Activated naive CD8-positive, alpha-beta T cell treated with anti-CD3 and anti-CD28 coated beads, Interleukin-2, amount 50 U/mL, for 16 hours (primary cell): Measurements from ENCODE around the gene NRXN2.
"Not testable (repeated sequence)": the region's sequence is repeated elsewhere in the genome, so short reads cannot be mapped to it uniquely, and the experiment has no call there.

Source experiments
- DNase-seq: peaks from one replicate; pipeline ENCODE4 v3.0.0-alpha.2; 2020; ENCODE audit warnings: low read depth, low spot score

Gene NRXN2

DNA sequence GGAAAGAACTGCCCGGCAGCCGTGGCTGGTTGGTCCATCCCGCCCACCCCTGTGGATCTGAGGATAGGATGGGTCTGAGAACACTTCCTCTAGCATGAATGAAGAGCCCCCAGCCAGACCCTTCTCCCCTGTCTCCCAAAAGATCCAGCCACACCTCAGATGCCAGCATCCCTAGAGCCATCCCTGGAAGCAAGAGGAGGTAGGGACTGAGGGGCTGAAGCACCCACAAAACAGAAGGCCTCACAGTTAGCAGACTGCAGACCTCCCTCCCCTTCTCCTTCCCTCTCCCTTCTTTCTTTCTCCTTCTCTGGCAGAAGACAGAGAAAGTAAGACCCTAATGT, 1.7 kb downstream of the NRXN2 start:
- DNase-seq = no peak

DNA sequence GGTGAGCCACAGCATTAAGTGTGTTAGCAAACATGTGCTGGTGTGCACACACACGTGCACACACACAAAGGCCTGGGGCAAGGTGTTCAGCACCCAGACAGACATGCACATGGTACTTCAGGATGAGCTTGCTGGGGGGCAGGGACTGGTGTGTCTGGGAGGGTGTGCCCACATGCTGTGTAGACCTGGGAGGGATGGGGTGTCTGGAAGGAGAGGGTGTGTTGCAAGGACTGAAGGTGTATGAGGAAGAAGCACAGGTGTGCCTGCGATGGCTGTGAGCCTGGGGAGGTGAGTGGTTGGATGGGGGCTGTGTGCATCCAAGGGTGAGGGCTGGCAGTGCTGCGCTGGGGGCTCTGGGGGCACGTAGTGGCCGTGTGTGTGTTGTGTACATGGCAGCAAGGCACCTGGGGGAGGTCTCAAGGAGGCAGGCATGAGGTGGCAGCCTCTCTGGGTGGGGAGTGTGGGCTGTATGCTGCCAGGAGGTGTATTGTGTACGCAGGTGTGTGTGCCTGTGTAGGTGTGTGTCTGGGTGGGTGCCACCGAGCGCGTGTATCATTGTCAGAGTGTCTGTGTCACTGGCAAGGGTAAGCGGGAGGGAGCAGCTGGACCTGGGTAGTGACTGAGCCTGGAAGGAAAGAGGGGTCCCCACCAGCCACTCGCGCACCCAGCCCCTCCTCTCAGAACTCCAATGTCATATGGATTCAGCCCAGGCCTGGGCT, 2.2 kb downstream of the NRXN2 start:
- no peak for DNase-seq

DNA sequence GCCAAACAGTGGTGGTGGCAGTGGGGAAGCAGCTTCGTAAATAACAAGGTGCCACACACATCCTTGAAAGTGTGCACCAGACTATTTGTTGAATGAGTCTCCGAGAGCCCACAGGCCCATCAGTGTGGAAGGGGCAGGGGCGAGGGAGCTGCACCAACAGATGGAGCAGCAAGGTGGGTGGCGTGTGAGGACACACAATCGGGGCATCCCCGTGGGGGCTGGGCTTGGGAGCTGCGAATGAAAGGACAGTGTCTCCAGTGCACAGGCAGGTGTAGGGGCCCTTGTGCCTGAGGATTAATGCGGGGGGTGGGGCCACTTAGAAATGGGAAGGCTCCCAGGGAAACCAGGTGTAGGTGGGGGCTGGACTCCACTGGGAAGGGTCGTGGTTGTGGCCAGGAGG, 2.8 kb downstream of the NRXN2 start:
- DNase-seq = no peak

DNA sequence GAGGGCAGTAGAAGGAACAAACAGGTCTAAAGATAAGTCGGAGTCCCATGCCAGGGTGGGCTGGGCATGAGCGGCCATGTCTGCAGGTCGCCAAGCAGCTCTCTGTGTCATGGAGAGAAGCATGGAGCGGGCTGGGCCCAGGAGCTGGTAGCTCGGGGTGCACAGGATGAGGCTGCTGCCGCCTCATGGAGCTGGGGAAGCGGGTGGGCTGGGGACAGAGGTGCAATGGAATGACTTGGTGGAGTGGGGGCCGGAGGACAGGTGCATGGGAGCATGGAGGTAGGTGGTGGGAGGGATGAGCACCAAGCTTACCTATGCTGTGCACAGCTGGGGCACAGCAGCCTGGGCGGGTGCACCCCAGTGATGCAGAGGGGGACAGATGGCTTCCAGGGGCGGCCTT, 3.6 kb downstream of the NRXN2 start:
- no peak for DNase-seq

DNA sequence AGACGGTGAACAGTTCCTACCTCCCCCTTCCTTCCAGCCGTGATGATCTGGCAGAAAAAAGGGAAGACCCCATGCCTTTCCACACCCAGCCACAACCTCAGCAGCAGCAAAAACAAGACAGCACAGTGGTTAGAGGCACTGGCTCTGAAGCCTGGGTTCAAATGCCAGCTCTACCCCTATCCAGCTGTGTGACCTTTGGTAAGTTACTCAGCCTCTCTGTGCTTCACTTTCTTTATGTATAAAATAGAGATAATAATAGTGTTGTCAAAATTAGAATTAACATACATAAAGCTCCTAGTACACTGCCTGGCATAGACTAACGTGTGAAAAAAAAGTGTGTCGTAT, 4.2 kb downstream of the NRXN2 start:
- no peak for DNase-seq

DNA sequence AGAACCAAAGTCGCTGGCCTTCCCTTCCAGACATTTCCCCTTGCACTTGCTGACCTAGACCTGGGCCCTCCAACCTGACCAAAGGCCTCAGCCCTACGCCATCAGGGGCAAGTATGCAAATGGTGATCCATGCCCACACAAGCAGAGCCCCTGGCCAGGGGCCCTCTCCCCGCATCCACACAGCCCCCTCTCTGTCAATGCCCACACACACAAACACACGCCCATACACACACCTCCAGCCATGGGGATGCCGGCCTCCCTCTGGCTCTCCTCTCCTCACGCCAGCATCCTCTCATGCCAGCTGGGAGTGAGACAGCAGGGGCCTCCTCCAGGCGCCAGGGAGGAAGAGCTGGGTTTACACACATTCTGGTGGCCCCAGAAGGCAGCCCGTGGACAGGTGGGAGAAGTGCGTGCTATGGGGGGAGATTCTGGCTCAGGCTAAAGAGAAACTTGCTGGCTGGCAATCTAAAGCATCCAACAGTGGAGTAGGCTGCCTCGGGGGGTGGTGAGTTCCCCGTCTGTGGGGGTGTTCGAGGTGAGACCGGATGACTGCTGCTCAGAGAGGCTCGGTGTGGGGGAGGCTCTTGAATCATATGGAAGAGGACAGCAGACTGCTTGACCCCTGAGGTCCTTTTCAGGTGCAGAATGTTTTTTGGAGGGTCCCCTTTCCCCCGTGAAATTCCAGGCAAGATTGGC, 4.8 kb downstream of the NRXN2 start:
- no peak for DNase-seq

DNA sequence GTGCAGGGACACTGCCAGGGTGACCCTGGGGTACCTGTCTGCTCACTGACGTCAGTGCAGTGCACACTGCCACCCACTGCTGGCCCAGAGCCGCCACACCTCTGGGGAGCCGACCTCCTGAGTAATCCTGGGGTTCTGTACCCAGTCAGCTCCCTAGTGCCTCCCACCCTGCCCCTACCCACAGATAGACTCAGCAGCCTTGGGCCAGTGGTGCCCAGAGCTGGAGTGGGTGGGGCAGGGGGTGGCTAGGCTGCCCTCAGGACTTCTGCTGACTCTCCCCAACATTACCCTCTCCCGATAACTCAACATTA, 5.8 kb downstream of the NRXN2 start:
- DNase-seq = no peak

DNA sequence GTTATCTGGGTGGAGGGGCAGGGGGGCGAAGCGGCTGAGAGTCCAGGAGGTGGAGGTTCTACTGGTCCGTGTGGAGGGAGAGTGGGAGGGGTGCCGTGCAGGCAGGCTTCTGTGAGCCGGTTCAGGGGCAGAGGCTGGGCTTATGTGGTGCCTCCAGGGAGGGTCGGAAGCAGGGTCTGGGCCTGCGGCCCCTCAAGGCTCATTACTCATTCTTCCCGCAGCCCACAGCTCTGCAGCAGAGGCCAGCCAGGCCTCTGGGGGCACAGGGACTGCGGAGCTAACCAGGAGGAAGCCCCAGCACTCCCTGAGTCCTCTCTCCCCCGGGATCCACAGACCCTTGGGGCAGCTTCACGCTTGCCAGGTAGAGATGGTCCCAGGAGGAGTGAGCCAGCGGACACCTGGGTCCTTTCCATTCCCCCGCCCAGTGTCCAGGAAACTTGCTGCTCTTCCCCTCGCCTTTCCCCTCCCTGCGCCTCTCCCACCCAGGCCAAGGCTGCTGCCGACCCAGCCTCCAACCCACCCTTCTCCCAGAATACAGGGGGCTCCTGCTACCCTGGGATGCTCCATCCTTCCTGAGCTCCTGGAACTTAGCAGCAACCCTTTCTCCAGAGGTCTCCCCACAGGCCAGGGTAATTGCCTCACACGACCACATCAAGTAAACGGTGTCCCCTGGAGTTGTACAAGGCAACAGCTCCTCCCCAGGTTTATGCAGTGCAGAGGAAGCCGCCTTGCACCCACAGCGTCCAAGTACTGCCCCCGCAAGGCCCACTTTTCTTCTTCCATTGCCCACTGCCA, 6.3 kb downstream of the NRXN2 start:
- DNase-seq = no peak

DNA sequence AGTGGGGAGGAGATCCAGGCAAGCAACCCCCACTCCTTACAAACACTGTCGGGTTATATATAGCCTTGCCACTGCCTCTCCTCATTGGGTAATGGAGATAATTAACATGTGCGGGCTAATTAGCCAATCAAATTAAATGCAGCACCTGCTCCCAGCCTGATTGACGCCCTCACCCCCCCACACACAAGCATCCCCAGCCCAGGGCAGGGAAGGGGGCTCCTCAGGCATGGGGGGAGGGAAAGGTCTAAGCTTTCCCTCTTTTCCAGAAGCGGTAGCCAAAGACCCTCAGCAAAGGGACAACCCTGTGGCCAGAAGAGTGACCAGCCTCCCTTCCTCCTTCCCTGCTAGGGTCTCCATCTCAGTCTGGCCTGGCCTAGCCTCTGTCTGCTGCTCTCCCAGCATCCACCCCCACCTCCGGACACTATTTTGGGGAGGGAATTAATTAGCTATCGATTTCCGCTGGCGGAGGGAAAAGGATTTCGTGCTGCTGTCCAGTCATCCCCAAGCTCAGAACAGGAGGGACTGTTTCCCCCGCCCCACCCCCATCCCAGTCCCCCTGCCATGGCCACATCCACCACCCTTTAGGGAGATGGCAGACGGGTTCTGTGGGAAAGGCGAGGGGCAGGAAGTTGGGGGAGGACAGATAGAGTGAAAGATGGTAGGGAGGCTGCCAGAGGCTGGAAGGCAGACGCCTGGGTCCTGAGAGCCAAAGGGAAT, 7.1 kb downstream of the NRXN2 start:
- DNase-seq = no peak

DNA sequence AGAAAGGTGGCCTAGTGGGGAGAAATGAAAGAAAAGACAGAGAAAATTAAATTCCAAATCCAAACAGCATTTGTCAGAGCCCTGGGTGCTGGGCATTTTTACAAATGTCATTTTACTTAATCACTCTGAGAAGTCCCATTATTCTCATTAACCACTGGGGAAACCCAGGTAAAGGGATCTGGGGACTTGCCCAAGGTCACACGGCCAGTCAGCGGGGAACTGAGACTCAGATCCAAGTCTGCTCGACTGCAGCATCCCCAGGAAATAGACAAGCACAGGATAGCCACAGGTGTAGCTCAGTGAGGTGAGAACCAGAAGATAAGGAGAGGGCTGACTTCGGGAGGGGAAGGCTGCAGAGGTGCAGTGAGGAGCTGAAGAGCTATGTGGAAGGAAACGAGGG, 7.9 kb downstream of the NRXN2 start:
- DNase-seq = no peak

DNA sequence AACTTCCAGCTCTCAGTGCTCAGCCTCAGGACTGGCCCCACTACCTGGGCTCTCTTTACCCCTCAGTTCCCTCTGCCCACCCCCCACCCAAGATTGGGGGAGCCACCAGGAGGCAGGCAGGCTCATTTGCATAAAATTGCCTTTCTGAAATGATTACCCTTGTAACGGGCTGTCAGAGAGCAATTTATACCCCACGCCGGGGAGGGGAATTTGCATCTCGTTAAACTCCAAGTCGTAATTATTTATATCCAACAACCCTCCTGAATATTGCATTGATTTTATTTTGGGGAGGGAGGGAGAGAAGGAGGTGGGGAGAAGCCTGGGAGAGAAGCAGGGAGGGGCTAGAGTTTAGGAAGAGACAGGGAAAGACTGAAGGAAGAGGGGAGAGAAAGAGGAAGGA, 8.3 kb downstream of the NRXN2 start:
- no peak for DNase-seq

DNA sequence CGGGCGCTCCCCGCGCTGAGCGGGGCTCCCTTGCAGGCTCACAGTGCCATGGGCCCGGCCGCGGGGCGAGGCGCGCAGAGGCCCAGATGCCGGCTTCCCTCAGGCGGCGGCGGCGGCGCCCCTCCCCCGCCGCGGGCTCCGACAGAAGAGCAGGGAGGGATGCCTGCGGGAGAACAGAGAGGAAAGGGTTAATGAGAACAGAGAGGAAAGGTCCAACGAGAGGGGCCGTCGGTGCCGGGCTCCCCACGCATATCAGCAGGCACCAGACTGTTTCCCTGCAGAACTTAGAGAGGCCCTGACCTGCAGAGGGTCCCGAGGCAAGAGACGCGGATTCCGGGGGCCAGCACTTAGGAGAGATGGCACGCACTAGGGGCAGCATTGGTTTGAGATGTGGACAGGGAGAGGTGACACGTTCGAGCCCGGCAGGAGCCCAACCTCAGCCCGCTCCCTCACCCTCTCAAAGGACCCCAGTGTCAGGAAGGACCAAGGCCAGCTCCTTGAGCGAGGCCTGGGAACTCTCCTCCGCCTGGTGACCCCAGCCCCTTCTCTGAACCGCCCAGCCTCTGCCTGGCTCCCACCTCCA, 9.1 kb downstream of the NRXN2 start:
- DNase-seq = no peak

DNA sequence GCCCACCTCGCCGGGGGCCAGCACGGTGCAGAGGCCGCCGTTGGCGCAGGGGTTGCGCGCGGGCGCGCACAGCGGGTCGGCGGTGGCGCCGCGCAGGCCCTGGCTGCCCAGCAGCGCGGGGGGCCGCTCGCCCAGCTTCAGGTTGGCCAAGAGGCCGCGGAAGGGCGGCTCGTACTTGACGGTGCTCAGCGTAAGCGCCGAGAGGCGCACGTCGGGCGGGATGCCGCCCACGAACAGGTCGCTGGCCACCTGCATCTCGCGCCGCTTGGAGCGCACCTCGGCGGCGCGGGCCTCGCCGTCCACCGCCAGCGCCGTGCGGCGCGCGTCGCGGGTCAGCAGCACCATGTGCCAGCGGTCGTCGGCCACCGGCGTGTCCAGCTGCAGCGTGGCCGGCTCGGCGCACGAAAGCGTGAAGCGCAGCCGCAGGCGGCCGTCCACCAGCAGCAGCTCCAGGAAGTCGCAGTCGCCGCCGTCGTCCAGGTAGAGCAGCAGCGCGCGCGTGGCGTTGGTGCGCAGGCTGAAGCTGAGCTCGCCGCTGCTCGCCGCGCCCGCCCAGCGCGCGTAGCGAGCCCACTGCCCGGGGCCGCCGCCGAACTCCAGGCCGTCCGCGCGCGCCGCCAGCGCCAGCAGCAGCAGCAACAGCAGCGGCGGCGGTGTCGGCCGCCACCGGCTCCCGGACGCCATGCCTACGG, 9.8 kb downstream of the NRXN2 start:
- no peak for DNase-seq

DNA sequence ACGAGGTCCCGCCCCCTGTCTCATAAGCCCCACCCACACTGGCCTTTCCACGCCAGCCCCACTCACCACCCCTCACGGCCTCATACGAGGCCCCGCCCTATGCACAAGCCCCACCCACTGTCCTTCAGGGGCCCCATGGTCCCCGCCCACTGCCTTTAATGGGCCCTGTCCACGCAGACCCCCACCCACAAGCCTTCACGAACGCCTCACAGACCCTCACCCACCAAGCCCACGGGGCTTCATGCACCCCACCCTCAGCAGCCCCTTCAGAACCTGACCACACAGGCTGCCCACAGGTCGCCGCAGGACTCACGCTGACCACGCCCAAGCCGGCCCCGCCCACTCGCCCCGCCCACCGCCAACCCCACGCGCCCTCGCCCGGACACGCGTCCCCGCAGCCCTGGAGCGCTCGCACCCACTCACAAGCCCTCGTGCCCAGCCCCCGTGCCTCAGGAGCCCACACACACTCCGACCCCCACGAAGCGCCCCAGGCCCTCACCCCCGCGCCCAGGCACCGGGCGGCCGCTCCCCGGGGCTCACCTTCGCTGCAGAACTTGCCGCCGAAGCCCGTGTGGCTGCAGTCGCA, 10.5 kb downstream of the NRXN2 start:
- no peak for DNase-seq

DNA sequence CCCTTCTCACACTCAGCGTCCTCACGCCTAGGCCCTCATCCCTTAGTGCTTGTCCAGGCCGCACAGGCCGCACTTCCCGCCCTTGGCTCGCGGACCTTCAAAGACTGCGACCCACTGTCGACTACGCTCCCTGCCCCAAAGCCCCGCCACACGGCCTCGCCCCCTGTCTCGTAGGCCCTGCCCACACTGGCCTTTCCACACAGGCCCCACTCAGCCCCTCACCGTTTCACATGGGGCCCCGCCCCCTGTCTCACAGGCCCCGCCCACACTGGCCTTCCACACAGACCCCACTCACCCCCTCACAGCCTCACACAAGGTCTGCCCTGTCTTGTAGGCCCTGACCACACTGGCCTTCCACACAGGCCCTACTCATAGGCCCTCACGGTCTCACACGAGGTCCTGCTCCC, 11.0 kb downstream of the NRXN2 start:
- DNase-seq = no peak

DNA sequence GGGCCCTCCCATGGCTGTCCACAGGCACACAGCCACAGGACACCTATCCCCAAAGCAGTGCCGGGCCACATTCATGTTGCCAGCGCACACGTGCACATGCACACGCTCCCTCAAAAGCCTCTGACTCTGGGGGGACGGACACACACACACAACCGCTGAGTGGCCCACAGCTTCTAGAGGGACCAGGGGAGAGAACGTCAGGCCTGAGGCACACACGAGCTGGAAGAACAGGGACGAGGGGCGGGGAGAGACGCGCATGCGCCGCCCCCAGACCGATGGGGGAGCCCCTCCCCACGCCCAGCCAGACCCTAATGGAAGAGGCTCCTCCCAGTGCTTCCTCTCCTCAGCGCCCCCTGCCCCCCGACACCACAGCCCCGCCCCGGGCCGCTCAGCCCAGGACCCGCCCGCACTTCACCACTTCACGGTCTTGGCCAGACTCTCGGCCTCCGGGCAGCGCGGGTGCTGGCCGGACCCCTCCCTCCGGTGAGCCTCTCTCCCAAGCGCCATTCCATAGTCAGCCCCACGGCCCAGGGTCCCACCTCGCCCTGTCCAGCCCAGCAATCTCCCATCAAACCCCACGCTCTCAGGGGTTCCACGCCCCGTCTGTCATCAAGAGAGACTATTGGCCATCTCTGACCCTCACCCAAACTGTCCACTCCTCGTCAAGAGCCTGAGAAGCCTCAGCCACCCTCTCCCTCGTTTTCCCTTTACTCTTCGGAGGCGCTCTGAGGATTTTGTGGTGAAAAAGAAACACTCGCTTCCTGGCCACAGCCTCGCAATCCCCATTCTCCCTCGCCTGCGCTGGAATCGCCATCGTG, 11.7 kb downstream of the NRXN2 start:
- no peak for DNase-seq

DNA sequence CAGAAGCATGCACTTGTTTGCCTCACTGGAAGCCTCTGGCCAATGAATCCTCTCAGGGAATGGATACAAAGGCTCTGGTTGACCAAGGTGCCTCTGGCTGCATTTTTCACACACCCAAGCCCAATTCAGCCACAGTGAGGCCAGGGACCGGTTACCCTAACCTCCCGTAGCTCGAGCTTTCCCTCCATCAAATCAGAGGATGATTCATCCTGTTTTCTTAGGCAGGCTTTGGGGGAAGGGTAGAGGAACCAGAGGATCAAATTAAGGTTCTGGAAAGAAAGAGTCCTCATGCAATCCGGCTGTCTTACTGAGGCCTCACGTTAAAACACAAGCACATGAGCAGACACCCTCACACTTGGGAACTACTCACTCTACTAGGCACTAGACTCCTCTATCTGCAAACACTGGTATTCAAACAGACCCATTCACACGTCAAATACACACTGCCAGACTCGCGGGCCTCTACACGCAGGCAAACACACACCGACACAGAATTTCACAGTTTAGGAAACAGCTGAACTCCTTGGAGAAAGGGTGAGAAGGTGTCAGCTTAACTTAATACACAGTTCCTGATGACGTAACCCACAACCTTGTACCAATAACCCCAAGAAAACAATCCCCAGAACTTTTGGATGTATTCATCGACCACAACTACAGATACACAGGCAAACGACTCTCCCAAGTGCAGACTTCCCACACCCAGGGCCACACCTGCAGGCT, 12.4 kb downstream of the NRXN2 start:
- DNase-seq = no peak

DNA sequence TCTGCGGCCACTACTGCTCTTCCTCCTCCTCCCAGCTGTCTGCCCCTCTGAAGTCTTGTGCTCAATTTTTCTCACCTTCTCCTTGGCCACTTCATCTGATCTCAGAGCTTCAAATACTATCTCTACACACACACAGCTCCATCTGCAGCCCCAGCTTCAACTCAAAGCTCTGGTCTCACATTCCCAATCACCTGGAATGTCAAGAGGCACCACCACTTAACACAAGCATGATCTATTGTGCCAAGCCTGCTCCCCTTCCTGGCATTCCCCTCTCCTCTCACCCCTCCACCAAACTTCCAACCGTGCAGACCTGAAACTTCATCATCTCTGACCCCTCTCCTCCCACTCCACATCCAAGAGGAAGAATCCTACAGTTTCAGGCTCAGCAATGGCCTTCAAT, 17.5 kb downstream of the NRXN2 start:
- no peak for DNase-seq

DNA sequence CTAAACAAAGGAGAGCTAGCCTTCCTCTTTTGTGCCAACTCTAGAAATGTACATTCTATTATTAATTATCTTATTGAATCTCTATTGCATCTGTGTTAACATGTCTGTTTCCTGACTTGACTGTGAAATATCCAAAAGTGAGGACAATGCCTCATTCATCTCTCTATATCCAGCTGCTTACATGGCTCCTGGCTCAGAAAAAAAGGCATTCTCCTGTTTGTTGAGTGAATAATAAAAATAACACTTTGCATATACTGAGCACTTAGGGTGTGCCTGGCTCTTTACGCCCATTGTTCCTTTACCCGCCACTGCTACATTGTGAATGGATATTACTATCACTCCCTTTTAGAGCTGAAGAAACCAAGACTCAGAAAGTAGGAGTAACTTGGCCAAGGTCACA, 19.9 kb downstream of the NRXN2 start:
- DNase-seq = no peak

DNA sequence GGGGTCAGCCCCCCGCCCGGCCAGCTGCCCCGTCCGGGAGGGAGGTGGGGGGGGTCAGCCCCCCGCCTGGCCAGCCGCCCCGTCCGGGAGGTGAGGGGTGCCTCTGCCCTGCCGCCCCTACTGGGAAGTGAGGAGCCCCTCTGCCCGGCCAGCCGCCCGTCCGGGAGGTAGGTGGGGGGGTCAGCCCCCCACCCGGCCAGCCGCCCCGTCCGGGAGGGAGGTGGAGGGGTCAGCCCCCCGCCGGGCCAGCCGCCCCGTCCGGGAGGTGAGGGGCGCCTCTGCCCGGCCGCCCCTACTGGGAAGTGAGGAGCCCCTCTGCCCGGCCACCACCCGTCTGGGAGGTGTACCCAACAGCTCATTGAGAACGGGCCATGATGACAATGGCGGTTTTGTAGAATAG, 21.0 kb downstream of the NRXN2 start:
- DNase-seq = not testable (repeated sequence)
